GM21360 (cell line): ENCODE results near the gene EMD.

Experiments used
- ATAC-seq: cut with Tn5 transposase; IDR thresholded peaks from one replicate; pipeline ENCODE4 v1.9.1; 2021; ENCODE audit warnings: mild to moderate bottlenecking, moderate library complexity; ENCODE audit not compliant: unreplicated experiment

Gene EMD

GRCh38 chrX:154355094-154355775 is 23.9 kb upstream of the EMD start:
- ATAC-seq, result no peak

DNA sequence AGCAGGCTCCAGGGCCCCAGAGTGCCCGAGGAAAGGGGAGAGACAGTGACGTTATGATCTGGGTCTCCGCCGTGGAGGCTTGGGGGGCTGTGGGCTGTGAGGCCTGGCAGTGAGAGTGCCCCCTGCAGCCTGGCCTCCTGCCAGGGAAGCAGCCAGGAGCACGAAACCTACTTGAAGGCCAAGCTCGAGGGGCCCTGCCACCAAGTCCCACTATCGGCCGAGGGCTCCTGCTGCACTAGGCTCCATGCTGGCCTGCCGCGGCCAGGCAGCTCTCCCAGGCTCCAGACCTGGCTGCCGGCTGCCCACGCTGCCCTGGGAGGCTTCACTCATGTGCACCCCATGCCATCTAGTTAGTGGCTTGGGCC is 23.3 kb upstream of the EMD start:
- no peak for ATAC-seq

DNA sequence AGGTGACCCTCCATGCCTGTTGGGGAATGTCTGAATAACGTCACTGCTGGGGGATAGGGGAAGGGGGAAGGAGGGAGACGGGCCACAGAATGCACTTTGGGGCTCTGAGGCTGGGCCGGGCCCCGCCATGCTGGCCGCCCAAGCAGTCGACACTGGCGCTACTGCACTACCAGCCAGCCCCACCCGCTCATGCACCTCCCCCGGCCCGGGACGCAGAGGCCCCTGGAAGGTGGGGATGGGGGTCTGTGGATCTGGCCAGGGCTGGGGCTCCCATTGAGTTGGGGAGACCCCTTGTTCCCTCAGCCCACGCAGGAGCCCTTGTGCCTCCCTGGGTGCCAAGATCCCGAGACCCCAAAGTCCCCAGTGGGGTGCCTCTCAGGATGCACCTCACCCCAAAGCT is 22.5 kb upstream of the EMD start:
- ATAC-seq, result no peak

DNA sequence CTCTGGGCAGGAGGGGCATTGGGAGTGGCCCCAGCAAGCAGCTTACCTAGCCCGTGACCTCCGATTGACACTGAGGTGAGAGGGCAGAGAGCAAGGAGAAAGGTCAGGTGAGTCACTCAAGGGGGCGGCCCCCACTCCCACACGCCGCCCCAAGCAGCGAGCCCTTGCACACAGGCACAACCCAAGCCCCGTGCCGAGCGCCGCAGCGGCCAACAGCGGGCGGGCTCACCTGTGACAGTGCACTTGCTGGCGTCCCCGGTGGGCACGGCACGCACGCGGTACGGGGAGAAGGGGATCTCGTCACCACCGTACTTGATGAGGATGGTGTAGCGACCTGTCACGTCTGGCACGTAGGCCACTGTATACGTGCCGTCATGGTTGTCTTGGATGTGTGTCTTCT is 21.9 kb upstream of the EMD start:
- ATAC-seq, result no peak

GRCh38 chrX:154358011-154358410 is 21.1 kb upstream of the EMD start:
- ATAC-seq, result no peak

- ATAC-seq, result no peak
Measured at GRCh38 chrX:154358829-154359228, 20.3 kb upstream of the EMD start.

DNA sequence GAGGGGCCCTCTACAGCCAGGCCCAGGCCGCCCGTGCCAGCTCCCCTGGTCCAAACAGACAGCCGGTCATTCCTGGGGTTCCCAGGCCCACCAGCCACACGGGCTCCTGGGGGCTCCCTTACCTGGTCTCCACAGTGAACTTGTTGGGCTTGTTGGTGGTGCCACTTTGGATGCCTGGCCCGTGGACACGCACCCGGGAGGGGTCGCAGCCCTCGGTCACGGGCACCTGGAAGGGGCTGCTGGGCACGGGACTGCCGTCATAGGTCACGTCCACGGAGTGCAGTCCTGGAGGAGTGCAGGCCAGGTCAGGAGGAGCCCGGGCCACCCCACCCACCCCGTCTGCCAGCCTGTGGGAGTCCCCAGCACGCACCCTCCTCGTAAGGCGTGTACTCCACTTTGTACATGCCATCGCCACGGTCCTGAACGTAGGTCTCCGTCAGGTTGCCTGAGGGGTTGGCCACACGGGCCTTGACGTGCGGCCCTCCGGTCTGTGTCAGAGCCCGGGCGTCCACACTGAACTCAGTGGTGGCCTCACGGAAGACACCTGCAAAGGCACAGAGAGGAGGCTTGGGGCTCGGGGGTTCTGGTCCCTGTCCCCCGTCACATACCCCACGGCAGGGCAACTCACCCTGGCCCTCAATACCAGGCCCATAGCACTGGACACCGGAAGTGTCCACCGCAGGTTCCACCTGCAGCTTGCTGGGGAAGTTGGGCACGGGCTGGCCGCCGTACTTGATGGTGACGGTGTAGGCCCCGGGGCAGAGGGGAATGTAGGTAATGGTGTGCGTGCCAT is 19.5 kb upstream of the EMD start:
- no peak for ATAC-seq

GRCh38 chrX:154360155-154360713 is 18.9 kb upstream of the EMD start:
- no peak for ATAC-seq

DNA sequence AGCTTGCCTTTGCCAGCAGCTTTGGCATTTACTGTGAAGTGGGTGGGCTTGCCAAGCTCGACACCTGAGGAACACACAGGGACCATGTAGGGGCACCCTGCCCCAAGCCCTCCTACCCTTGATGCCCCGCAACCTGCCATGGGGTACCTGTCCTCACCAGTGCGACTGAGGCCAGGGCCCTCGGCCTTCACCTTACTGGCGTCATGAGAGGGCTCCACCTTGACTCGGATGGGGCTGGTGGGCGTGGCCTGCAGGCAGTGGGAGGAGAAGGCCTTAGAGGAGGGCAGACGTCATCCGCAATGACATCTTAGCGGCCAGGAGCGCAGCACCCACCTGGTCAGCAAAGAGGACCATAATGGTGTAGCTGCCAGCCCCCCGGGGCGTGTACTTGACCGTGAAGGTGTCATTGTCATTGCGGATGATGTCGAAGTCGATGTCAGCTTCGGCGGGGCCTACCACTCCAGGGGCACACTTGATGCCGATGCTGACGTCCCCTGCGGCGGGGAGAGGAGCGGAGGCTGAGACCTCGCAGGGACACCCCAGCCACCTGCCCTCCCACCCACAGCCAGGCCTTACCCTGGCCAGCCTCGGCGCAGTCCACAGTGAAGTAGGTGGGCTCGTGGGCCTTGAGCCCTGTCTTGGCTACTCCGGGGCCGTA is 16.9 kb upstream of the EMD start:
- no peak for ATAC-seq

DNA sequence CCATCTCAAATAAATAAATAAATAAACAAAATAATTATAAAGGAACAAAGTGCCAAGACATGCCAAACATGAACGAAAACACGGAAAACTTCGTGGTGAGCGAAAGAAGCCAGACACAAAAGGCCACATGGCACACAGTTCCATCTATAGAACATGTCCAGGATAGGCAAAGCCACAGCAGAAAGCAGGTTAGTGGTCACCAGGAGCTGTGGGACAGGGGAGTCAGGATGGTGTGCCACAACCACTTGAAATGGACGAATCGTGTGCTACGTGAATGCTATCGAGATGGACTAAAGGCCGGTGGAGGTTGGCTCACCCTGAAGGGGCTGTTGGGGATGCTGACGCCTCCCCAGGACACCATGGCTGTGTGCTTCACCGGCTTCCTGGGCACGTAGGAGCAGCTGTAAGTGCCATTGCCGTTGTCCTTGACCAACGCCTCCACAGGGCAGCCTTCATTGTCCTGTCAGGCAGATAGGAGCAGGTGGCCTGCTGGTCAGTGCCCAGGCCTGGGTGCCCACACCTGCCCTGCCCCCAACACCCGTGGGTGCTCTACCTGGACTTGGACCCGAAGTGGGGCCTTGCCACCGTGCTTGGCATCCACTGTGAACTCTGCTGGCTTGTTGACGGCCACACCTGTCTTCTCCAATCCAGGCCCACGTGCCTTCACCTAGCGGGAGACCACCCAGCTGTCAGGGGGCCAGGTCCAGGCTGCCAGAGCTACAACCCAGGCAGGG is 15.2 kb upstream of the EMD start:
- ATAC-seq, result no peak

GRCh38 chrX:154365052-154365600 is 14.0 kb upstream of the EMD start:
- no peak for ATAC-seq

DNA sequence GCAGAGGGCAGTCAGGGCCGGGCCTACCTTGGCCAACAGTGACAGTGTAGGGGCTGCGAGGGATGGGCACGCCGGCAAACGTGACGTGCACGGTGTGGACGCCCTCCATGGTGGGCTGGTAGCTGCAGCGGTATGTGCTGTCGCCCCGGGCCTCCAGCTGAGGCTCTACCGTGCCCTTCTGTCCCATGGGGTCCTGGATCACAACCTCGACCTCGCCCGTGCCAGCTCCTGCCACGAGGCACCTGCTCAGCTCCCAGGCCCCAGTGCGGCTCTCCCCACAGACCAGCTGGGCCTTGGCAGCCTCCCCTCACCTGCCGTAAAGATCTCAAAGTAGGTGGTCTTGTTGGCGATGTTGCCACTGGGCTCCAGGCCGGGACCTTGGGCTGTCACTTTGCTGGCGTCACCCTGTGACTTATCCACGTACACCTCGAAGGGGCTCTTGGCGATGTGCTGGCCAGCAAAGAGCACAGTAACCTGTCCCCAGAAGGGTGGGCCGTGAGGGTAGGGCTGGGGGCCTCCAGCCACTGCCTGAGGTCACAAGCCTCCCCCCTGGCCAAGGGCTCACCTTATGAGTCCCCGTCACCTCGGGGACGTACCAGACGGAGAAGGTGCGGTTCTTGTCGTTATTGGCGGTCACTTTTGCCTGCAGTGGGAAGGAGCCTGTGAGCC is 13.0 kb upstream of the EMD start:
- no peak for ATAC-seq

GRCh38 chrX:154366666-154367055 is 12.4 kb upstream of the EMD start:
- no peak for ATAC-seq

GRCh38 chrX:154367474-154368308 is 11.4 kb upstream of the EMD start:
- no peak for ATAC-seq

- ATAC-seq, result no peak
Measured at GRCh38 chrX:154368630-154369448, 10.3 kb upstream of the EMD start.

GRCh38 chrX:154369449-154370299 is 9.4 kb upstream of the EMD start:
- no peak for ATAC-seq

- no peak for ATAC-seq
Measured at GRCh38 chrX:154370300-154371016, 8.6 kb upstream of the EMD start.
